GM12872 (cell line): ENCODE results near the gene TRHDE.

Source experiments
- TF ChIP-seq, protein P1 (sequence below): IDR thresholded peaks from 3 replicates; pipeline ENCODE4 v1.5.1; 2011; ENCODE audit warnings: low read depth, mild to moderate bottlenecking, low read length, moderate library complexity; ENCODE audit not compliant: insufficient read depth

The TRHDE gene

DNA sequence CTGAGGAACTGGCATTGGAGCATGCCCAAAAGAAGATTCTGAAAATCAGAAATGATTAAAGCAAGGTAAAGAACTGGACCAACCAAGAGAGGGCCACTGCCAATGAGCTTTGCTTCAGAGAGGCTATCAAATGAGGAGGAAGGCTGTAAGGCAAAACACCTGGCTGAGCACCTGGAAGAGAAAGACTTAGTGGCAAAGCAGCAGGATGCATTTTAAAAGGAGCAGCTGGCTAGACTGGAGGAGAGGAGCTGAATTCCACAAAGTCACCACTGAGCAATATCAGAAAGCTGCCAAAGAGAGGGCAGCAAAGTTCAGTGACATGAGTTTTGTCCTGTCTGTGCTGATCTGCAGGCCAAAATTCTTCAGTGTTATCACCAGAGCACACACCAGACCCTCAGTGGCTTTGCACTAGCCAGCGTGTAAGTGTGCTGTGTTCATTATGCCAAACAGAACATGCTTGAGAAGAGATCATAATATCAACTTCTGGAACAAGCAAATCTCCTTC is 338.7 kb downstream of the TRHDE start:
- TF ChIP-seq, protein P1, sequence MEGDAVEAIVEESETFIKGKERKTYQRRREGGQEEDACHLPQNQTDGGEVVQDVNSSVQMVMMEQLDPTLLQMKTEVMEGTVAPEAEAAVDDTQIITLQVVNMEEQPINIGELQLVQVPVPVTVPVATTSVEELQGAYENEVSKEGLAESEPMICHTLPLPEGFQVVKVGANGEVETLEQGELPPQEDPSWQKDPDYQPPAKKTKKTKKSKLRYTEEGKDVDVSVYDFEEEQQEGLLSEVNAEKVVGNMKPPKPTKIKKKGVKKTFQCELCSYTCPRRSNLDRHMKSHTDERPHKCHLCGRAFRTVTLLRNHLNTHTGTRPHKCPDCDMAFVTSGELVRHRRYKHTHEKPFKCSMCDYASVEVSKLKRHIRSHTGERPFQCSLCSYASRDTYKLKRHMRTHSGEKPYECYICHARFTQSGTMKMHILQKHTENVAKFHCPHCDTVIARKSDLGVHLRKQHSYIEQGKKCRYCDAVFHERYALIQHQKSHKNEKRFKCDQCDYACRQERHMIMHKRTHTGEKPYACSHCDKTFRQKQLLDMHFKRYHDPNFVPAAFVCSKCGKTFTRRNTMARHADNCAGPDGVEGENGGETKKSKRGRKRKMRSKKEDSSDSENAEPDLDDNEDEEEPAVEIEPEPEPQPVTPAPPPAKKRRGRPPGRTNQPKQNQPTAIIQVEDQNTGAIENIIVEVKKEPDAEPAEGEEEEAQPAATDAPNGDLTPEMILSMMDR, result no peak

DNA sequence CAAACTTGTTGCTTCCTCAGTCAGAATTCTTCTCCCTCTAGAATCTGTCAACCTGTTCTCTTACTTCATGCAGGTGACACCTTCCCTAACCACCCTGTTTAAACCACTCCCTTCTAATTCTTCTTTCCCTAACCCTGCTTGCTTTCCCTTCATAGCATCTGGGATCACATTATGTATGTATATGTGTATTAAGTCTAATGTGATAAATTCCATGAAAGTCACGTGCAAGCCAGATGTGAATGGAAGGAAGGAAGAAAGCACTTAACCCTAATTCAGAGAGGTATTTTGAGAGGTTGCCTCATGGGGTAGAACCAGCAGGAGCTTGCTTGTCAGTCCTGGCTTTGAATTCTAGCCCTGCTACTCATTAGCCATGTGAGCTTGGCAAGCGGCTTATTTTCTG is 340.0 kb downstream of the TRHDE start:
- TF ChIP-seq, protein P1, result no peak

DNA sequence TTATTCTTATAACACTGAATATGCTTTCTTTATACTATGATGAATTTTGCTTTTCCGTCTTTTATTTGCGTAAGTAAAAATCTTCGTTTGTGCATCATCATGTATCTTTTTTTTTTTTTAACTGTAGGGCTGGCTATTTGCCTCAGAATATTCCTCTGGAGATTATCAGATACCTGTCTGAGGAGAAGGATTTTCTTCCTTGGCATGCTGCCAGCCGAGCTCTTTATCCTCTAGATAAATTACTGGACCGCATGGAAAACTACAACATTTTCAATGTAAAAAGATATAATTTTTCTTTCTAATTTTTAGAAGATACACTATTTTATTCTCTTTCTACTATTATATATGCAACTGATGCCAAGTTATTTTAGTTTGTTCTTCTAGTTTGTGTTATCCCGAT is 346.6 kb downstream of the TRHDE start:
- TF ChIP-seq, protein P1, result no peak

DNA sequence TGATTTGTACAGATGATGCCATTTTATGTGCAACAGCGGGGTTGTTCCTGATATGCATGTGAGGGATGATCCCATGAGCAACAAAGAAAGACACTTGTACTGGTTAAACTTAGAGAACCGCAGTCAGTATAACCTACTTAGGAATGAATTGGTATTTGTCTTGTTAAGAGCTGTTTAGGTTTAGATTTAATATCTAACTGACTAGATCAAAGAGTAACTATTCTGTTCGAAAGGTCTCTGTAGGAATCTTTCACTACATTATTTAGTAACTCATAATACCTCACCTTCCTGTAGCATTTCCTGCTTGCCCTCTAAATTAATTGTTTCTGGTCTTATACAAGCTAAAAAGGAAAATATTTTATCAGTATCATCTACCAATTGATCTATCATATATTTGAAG is 350.4 kb downstream of the TRHDE start:
- TF ChIP-seq, protein P1, result no peak

DNA sequence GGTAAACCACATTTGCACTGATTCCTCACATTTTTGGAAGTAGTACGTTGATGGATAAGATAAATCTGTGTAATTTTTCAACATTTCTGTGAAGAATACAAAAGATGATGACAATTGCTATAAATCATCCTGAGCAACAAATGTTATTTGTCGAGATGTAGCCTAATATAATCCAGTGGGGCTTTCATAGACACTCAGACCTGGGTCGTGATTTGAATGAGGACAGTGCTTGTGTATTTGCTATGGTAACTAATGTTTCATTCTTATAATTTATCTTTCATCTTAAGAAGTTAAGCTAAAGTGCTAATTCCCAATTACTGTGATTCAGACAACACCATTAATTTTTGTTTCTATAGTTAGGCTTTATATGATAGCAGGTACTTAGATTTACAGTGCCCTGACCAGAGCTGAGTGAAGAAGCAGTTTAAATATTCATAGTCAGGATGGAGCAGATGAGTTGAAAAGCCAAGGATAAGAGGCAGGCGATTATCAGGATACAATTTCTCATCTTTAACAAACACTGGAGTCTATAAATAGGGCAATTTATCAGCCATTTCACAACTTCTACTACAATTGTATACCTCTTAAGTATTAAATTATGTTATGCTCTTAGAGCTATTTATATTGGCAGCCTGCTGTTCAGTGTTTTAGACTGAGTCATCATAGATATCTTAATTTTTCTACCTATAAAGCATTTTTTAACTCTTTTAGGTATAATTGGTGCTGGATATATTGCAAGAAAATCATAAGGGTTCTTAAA is 359.9 kb downstream of the TRHDE start:
- TF ChIP-seq, protein P1, result no peak

DNA sequence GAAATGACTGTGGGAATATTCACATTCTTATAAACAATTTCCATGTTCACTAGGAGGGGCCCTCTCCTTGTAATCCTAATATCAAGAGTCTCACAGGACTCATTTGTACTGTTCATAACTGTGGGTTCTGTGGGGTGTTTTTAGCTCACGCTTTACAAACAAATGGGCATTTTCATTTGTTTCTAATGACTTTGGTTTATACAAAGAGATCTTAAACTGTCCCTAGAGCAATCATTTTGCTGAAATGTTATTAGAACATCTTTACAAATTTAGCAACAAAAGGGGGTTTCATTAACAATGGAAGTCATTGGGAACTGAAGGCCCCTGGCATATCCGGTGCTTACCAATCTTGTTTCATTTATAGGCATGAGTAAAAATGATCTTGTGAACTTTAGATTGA is 370.5 kb downstream of the TRHDE start:
- TF ChIP-seq, protein P1, result no peak

DNA sequence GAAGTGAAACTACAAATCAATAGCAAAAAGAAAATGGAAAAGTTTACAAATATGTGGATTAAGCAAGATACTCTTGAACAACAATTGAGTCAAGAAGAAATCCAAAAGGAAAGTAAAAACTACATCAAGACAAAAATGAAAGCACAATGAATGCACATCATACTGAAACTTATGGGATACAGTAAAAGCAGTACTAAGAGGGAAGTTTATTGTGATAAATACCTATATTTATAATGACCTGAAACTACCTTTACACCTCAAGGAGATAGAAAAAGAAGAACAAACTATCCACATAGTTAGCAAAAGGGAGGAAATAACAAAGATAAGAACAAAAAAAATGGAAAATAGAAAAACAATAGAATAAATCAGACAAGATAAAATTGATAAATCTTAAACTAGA is 375.0 kb downstream of the TRHDE start:
- TF ChIP-seq, protein P1, result no peak
